HG03432 (cell line): ENCODE data around the gene CTNNBIP1.

Experiments used
- ATAC-seq: cut with Tn5 transposase; IDR thresholded peaks from one replicate; pipeline ENCODE4 v1.9.1; 2021; ENCODE audit warnings: mild to moderate bottlenecking, moderate library complexity; ENCODE audit not compliant: unreplicated experiment

CTNNBIP1 gene

DNA sequence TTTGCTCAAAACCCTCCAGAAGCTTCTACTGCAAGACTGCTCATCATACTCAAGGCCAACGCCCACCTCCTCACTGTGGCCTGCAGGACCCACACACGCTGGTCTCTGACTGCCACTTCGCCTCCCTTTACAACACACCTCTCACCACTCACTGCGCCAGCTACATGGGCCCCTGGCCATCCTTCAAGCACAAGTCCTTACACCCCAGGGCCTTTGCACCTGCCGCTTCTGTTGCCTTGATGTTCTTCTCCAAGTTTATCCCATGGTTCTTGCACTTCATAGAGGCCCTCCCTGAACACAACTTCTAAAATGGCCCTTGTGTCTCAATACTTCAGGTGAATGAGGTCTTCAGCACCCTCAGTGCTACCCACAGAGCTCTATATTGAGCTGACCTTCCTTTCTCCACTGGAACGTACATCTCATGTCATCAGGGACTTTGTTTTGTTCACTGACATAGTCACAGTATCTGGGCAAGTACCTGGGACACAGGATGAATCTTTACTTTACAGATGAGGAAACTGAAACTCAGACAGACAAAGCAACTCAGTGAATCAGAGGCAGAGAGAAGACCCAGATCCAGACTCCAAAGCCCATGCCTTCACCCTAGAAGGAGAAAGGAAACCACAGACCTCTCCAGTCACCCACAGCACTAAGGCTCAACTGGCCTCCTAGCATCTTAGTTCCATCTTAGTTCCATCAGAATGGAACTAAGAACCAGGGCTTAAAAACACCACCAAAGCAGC is 51.6 kb downstream of the CTNNBIP1 start:
- ATAC-seq, result no peak

DNA sequence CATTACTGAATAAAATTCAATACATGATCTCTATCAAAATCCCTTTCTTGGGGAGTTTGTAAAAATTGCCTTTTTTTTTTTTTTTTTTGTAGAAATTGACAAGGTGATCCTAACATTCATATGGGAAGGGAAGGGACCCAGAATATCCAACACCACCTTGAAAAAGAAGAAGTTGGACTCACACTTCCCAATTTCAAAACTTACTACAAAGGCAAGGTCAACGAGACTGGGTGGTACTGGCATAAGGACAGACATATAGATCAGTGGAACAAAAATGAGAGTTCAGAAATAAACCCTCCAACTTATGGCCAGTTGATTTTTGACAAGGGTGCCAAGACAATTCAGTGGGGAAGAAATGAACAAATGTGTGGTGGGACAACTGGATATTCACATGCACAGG is 54.9 kb downstream of the CTNNBIP1 start:
- no peak for ATAC-seq

DNA sequence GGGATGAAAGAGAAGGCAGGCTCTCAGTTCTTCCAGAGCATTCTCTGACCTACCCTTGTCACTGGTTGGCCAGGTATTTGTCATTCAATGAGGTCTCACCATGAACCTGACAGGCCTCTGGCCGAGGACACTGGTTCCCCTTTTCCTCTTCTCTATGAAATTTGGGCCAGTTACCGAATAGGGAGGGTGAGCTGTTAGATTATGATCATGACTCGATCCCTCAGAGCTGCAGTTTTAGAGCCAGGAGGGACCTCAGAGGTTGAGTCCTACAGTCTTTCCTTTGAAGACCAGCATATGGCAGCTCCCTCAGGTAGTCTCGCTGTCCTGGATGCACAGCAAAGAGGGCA is 56.8 kb downstream of the CTNNBIP1 start:
- ATAC-seq, result no peak

DNA sequence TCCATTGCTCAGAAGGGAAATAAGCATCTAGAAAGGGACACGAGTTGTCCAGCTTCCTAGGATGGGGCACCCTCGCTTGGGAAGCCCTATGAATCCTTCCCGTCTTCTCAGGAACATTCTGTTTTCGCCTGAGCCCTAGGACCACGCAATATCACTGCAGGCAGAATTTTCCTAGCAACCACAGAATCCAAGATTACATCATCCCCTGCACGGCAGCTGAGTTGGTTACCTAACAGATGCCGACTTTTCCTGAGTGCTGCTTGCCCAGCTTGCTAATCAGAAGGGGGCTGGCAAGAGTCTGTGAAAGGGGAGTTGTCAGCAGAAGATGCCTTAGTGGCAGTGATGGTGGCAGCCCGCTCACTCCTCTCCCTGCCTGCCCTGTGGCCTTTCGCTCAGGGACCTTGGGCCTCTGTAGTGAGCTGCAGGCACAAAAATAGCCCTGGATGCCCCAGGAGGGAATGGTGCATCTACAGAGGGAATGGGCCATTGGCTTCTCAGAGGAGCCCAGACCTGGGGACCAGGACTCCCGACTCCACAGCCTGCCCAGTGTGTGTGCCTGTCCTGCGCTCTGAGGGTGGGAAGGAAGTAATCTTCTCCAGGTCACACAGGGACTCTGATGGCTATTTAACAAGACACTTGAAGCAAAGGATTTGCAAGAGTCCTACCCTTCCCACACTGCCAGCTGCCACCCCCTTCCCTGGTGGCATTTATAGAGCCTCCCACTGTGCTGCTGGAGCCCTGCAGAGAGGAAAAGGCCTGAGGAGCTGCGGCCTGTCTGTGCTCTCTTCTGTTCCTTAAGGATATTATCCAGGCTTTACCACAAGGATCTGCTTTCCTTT is 57.4 kb downstream of the CTNNBIP1 start:
- ATAC-seq, result no peak

DNA sequence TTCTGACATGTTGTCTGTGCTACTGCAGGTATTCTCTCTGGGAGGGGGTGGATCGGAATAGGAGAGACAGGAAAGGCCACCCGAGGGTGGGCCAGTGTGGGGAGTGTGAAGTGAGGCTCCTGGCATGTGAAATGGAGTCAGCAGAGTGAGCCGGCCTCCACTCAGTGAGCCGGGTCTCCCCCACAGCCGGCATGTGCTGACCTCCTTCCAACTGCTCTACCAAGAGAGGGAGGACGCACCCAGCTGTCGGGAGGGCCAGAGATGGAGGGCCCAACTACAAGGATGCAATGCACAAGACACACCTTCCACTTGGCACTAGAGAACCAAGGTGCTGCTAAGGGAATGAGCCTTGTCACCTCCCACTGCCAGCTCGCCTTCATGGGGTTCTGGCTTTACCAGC is 58.1 kb downstream of the CTNNBIP1 start:
- no peak for ATAC-seq

DNA sequence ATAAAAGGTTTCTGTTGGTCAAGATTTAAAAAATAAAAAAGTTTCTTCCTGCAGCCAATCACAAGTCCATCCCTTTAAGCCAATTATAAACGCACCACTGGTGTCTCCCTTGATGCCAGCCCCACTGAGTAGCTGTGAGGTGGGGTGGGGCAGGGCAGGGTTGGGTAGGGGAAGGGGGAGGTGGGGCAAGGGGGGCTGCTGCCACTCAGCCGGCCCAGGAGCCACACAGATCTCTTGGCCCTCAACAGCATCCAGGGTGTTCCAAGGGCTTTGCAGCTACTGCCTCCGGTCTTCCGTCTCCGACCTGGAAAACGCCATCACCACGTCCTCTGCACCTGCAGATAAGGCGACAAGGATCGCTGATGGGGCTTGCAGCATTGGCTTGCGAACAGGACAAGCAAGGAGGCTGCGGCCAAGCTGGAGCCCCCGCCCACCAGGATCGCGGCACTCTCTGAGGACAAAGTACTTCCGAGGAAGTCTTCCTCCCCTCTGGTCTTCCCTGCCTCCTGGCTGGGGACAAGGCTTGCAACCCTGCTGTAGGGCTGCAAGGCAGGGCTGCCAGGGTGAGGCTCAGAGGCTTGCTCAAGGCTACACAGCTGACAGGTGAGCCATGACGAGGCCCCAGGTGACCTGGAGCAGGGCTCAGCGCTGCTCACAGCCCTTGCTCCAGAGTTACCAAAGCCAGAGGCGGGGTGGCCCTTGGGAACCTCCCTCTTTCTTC is 59.5 kb downstream of the CTNNBIP1 start:
- no peak for ATAC-seq

DNA sequence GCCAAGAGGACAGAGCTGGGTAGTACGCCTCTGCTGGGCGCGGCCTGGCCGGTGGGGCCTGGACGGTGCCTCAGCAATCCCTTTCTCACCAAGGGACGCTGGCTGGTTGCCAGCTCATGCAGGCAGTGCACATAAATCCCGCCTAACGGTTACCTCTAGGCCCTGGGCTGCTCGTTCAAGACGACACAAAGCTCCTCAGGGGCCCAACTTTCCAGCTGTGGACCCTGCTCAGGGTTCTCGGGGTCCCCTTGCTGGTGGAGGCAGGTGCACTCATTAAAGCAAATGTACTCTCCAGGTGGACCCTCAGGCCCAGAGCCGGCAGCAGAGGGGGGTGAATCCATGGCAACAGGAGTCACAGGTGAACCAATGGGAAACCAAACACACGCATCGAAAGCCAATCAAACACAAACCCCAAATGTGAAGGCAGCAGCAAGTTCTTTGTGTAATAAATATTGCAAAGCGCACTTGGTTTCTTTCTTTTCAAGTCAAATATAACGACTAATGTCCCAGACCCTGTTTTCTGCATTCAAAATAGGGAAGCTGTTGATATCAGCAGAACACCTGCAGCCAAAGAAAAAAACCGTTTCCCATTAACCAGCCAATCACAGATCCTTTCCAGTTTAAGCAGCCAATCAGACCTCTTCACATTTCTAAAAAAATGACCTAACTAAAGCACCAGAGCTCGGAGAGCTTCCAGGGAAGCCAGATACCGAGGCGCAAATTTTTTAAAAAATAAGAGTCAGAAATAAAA is 60.2 kb downstream of the CTNNBIP1 start:
- no peak for ATAC-seq

DNA sequence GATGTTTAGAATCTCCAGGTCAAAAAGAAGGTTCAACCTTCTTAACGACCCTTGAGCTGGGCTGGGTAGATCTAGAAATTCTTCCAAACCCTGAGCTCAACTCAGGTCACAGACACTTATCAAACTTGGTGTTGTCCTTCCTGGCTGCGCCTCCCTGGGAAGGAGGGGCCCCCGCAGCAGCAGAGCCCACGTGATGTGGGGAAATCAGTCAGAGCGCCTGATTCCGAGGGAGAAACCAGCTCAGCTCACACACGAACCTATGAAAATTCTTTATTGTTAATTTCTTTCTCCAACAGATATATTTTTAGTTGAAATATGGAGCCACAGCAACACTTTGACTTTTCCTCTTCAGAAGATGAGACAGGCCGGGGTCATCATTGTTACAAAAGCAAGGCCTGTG is 62.0 kb downstream of the CTNNBIP1 start:
- ATAC-seq, result no peak

DNA sequence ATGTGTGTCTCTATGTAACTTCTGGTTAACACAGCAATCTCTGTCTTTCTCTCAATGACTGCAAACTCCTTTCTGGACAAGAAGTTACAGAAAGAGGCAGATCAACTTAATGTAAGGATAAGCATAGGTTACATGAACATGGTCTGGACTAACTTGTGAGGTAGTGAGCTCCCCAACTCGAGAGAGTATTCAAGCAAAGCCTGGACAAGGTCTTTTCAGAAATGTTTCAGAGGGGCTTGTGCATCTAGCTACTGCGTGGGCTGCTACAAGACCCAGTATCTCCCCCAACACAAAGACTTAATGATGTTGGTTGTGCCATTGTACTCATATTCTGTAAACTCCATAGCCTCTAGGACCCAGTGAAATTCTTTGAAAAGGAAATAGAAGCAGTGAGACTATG is 62.8 kb downstream of the CTNNBIP1 start:
- ATAC-seq, result no peak

DNA sequence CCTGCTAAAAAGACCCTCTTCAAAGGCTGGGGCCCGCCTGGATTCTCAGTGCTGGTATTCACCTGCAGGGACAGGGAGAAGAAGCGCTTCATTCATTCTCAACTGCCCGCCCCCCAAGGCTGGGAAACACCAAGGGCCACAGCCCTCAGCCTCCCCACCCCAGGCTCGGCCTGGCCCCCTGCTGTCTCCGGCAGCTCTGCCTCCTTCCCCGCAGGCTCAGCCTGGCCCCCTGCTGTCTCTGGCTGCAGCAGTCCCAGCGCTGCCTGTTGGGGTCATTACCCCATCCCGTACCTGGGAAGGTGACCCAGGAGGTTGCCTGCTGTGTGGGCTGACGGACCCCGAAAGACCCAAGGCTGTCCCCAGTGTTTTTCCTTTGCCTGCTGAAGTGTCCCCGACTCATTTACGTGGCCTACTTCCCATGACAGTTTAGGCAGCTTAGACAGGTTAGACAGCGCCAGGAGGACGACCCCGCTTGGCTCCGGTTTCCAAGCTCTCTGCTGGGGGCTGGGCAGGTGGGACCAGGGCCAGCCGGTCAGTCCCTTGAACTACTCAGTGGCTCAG is 63.4 kb downstream of the CTNNBIP1 start:
- ATAC-seq, result no peak

DNA sequence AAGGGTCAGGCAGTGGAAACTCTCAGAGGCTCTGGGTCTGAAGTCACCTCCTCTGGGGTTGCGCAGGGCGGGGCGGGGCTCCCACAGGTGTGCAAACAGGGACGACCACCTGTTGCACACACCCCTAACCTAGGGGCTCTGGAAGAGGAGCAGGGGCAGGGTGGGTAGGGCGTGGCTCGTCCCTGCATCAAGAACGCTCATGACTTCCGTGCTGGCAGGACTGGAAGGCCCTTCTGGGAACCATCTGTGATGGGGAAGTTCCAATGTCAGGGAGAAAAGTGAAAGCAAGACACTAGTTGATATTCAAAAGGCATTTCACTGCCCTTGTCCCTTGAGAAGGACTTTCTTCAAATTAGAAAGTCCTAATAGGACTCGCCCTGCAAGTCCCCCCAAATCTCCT is 64.2 kb downstream of the CTNNBIP1 start:
- ATAC-seq, result no peak

DNA sequence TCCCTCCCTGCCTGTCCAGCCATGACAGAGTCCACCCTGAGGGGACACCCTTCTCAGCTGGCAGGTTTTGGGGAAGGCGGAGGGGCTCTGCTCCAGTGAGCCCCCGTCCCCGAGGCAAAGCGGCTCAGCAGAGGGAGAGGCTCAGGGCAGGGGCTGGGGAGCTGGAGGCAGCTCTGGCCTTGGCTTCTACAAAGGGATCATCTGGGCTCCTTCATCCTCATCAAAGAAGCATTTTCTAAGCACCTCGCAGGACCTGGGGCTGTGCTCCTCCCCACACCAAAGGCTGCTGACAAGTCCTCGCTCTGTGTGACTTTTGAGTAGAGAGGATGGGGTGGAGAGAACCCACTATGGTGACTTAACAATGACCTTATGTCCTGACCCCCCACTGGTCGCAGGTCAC is 65.3 kb downstream of the CTNNBIP1 start:
- no peak for ATAC-seq

DNA sequence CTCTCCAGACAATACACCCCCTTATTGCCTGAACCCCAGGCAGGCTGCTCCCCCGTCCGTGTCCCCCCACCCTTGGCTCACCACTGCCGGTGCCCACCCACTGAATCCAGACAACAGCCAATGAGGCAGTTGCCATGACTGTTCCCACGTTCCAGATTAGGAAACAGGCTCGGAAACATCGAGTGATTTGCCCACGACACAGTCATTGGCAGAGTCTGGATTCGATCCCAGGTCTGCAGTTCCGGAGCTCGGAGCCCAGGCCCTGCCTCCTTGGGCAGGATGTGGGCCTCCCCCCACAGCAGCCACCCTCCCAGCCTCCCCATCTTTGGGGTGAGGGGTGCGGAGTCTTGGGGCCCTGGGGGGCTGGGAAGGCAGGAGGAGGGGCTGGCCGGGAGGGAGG is 66.0 kb downstream of the CTNNBIP1 start:
- ATAC-seq, result no peak

DNA sequence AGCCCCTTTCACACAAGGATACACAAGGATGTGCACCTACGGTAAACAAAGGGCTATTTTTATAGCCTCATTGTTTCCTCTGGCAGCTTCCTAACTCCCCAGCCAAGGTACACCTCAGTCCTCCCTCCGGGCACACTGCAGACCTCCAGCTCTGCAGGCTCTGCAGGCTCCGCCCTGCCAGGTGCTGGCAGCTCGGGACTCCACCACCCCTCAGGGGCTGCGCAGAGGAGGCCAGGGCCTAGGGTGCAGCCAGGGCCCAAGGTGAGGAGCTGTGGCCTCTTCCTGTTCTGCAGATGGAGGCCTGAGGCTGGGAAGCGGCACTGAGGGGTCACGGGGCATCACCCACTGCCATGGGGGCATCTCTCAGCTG is 66.5 kb downstream of the CTNNBIP1 start:
- ATAC-seq, result no peak

DNA sequence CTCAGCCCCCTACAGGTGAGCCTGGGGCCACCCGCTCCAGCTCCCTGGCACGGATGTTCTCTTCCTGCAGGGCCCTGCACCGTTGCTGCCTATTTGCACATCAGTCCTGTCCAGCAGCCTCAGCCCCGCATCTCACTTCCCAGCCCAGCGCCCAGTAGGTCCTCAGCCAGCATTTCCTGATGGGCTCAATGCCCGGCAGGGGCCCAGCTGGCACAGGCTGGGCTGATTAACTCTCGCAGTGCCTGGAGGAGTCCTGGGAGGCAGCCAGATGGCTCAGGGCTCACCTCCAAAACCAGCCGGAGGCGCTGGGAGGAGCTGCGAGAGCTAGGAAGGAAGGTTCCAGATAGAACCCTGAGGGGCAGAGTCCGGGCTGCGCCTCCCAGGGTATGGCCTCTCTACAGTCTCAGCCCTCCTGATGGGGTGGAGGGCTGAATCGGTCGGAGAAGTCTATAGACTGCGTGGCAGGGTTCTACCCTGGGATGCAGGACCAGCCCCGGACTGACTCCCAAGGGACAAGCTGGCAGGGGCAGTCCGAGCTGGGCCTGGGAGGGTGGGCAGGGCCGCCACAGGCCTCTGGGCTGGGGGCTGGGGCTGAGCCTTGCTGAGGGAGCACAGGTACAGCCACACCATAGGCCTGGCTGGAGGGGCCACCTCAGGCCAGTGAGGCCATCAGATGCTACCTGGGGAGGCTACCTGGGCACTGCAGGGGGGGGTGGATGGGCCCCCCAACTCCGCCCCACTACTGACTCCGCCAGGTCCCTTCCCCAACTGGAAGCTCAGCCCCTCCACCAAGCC is 67.1 kb downstream of the CTNNBIP1 start:
- no peak for ATAC-seq

DNA sequence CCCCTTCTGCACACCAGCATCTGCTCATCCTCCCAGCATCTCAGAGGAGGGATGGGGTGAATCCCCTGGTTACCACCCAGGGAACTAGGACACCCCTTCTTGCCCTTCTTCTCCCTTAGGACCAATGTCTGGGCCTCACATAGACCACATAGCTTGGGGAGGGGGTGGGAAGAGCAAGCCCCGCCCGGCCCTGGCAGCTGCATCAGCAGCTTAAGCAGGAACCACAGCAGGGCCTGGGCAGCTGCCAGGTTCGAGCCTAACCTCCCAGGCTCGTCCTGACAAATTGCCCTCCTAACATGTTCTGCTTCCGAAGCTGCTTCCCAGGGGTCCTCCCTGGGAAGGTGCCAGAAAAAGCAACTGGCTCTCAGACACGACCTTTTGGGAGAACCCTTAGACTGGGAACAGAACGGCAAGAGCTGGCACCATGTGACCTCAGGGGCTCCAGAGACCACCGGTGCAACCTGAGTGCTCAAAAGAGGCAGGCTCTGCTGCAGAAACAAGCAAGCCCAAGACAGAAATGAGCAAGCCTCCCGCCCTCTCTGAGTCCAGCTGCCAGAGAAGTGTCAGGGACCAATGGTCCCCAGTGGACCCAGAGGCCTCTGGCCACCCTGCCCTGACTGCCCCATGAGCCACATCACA is 67.9 kb downstream of the CTNNBIP1 start:
- no peak for ATAC-seq

DNA sequence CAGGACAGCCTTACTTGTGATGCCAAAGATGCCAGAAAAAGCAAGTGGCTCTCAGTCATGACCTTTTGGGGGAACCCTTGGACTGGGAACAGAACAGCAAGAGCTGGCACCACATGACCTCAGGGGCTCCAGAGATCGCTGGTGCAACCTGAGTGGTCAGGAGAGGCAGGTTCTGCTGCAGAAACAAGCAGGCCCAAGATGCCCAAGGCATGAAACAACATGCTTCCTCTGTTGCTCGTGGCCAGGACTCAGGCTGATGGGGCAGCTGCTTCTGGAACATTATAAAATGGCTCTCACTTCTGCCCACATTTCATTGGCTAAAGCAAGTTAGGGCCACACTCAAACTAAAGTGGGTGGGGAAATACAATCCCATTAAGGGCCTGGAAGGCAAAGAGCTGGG is 68.6 kb downstream of the CTNNBIP1 start:
- ATAC-seq, result no peak

DNA sequence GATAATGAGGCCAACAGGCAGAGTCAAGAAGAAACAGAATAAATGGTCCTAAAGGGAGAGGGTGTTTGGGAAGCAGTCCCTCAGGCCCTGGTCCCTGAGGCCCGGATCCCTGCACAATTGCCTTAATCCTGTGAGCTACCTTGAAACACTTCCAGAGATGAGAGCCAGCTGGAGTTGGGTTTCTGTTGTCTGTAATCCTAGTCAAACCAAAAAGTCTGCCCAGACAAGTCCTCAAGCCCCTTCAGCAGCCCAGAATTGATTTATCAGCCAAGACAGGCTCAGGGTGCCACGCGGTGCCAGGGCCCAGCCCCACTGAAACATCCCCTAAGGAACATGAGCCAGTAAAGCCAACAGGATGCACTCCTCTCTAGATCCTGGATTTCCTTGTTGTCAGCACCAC is 69.9 kb downstream of the CTNNBIP1 start:
- no peak for ATAC-seq

DNA sequence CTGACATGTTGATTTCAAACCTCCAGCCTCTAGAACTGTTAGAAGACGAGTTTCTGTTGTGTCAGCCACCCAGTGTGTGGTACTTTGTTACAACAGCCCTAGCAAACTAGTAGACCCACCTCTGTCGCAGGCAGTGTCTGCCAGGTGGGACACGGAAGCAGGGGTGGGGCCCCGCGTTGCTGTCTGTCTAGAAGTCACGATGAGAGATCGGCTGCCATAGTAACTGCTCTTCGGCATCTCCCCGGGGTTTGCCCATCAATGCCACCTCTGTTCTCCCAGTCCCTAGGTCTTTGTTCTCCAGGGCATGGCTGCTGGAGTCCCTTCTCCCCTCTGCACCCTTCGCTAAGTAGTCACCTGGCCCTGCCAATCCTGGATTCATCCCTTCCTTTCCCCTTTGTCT is 71.1 kb downstream of the CTNNBIP1 start:
- ATAC-seq, result no peak

DNA sequence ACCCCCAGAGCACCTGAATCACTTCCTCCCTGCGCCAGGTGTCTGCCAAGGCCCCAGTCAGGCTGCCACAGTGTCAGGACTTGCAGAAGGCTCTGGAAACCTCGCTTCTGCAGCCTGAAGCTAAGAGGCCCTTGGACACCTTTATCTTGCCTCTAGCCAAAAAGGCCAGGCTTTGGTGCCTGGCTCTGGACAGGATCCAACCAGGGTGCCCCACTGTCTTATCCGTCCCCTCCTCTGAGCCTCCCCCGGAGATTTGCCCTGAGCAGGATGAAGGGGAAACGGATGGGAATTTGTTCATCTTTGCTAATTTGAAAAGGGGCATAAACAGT is 73.5 kb downstream of the CTNNBIP1 start:
- no peak for ATAC-seq
